GM12878 (cell line): ENCODE measurements around the gene DDX10. TPM values are rescaled to one million over a fixed set of nuclear protein-coding genes. Genes with fewer than 3 reads are reported as not detected.

Experiments used
- BMI1 ChIP-seq: fragments of 450-650 bp; IDR thresholded peaks from 2 replicates; pipeline ENCODE4 v1.6.1; 2016; ENCODE audit warnings: mild to moderate bottlenecking, moderate library complexity, borderline replicate concordance
- CTCF ChIP-seq, 3 experiments: IDR thresholded peaks in 2 of 3; conservative IDR thresholded peaks in 1 of 3; 2 replicates each; pipeline ENCODE4 v1.5.1; 2011; ENCODE audit warnings: low read depth in 3 of 3, low read length in 3 of 3, mild to moderate bottlenecking in 3 of 3, control low read depth in 2 of 3, moderate library complexity in 2 of 3, inconsistent platforms in 1 of 3, mixed read lengths in 1 of 3; ENCODE audit not compliant: control insufficient read depth in 2 of 3, insufficient read depth in 1 of 3; ENCODE audit errors: extremely low read depth in 1 of 3
- JUND ChIP-seq: IDR thresholded peaks from 2 replicates; pipeline ENCODE4 v1.6.1; 2012; ENCODE audit warnings: low read depth, mild to moderate bottlenecking, low read length, improper control_type of control experiment, moderate library complexity
- MTA2 ChIP-seq: fragments of 450-650 bp; IDR thresholded peaks from 2 replicates; pipeline ENCODE4 v1.6.1; 2016; ENCODE audit warnings: low read depth, mild to moderate bottlenecking, moderate library complexity
- MTA3 ChIP-seq: IDR thresholded peaks from 2 replicates; pipeline ENCODE4 v1.6.1; 2012; ENCODE audit warnings: low read length, inconsistent platforms, borderline replicate concordance
- POLR2AphosphoS2 ChIP-seq: IDR thresholded peaks from 2 replicates; pipeline ENCODE4 v1.6.1; 2011; ENCODE audit warnings: low read depth, mild to moderate bottlenecking, low read length, improper control_type of control experiment, moderate library complexity
- RAD51 ChIP-seq: fragments of 450-650 bp; IDR thresholded peaks from 2 replicates; pipeline ENCODE4 v1.6.1; 2016; ENCODE audit warnings: moderate library complexity, mild to moderate bottlenecking, inconsistent platforms
- REST ChIP-seq: IDR thresholded peaks from 2 replicates; pipeline ENCODE4 v1.6.1; 2012; ENCODE audit warnings: mild to moderate bottlenecking, low read depth, low read length
- RFX5 ChIP-seq: IDR thresholded peaks from 2 replicates; pipeline ENCODE4 v1.6.1; 2011; ENCODE audit warnings: low read depth, low read length, improper control_type of control experiment
- SIN3A ChIP-seq: IDR thresholded peaks from 2 replicates; pipeline ENCODE4 v1.6.1; 2012; ENCODE audit warnings: low read depth, low read length, improper control_type of control experiment
- SMARCA5 ChIP-seq: fragments of 450-650 bp; IDR thresholded peaks from 2 replicates; pipeline ENCODE4 v1.6.1; 2017; ENCODE audit warnings: mild to moderate bottlenecking
- SPI1 ChIP-seq: IDR thresholded peaks from 2 replicates; pipeline ENCODE4 v1.6.1; 2011; ENCODE audit warnings: low read depth, mild to moderate bottlenecking, low read length, moderate library complexity, borderline replicate concordance; ENCODE audit not compliant: insufficient read depth
- SUZ12 ChIP-seq: fragments of 200-600 bp; sonication (generic); IDR thresholded peaks from one replicate; pipeline ENCODE4 v1.6.1; 2018; ENCODE audit warnings: antibody characterized with exemption, mild to moderate bottlenecking; ENCODE audit not compliant: unreplicated experiment
- TCF12 ChIP-seq: IDR thresholded peaks from 2 replicates; pipeline ENCODE4 v1.6.1; 2011; ENCODE audit warnings: low read depth, mild to moderate bottlenecking, low read length
- TCF3 ChIP-seq: IDR thresholded peaks from 2 replicates; pipeline ENCODE4 v1.6.1; 2012; ENCODE audit warnings: low read depth, mild to moderate bottlenecking, low read length, borderline replicate concordance; ENCODE audit not compliant: insufficient read depth
- YBX1 ChIP-seq: fragments of 450-650 bp; IDR thresholded peaks from 2 replicates; pipeline ENCODE4 v1.6.1; 2016; ENCODE audit warnings: antibody characterized with exemption
- ZBED1 ChIP-seq: IDR thresholded peaks from 2 replicates; pipeline ENCODE4 v1.6.1; 2016; ENCODE audit warnings: borderline replicate concordance
- ZBTB33 ChIP-seq: fragments of 450-650 bp; IDR thresholded peaks from 2 replicates; pipeline ENCODE4 v1.6.1; 2017; ENCODE audit warnings: mild to moderate bottlenecking
- ZSCAN29 ChIP-seq: fragments of 450-650 bp; IDR thresholded peaks from 2 replicates; pipeline ENCODE4 v1.6.1; 2017; ENCODE audit warnings: mild to moderate bottlenecking, moderate library complexity
- polyA plus RNA-seq, 11 experiments: library from polyadenylated mRNA; depleted of rRNA in 4 of 11; unstranded in 6 of 11; stranded (reverse) in 5 of 11; fragments of >200 nt; fragmentation: Nextera tagmentation in 4 of 11; fragmentation: Illumina TruSeq in 1 of 11; extraction: Ambion mirVana in 4 of 11; extraction: Trizol in 1 of 11; gene quantifications; 1 replicate in 1 of 11; 2 replicates in 10 of 11; pipeline versions ENCODE4 v1.2.1 to v1.2.3, GENCODE V29; 2011 to 2016; ENCODE audit warnings: inconsistent platforms in 2 of 11, missing spikeins in 2 of 11, low read depth in 1 of 11
- total RNA-seq, 4 experiments: library from RNA; depleted of rRNA in 3 of 4; stranded (reverse); fragments of >200 nt in 3 of 4; fragmentation: Illumina TruSeq in 1 of 4; extraction: Trizol in 1 of 4; gene quantifications; 2 replicates each; pipeline versions ENCODE4 v1.2.1 to v1.2.3, GENCODE V29; 2013 to 2021

DDX10 gene
- total and polyA plus RNA-seq, 10 of the 15 experiments (the other 5 are each of a cell fraction or from before 2014, with no cell fraction given): 20.9 to 51.5 (median 31.9) TPM

GRCh38 chr11:108713076-108713790, 48.4 kb downstream of the DDX10 start (continued):
- TF ChIP-seq SIN3A (no peak), ZSCAN29 (no peak), REST (no peak), RFX5 (no peak), ZBED1 (peak; percentile 14; the same call in 1 of the 2 replicates), JUND (no peak), BMI1 (no peak), POLR2AphosphoS2 (no peak), SUZ12 (no peak), SMARCA5 (no peak), YBX1 (no peak), ZBTB33 (no peak), TCF3 (no peak), TCF12 (no peak), MTA3 (no peak), SPI1 (peak; percentile 8; the same call in 1 of the 2 replicates), RAD51 (no peak), MTA2 (peak; percentile 57; the same call in 1 of the 2 replicates), CTCF (IDR thresholded peaks at IDR 0.05 in 2 of 3, conservative IDR thresholded peaks at IDR 0.05 in 1 of 3; ENCODE audit: control insufficient read depth in 2 of 3, extremely low read depth in 1 of 3, insufficient read depth in 1 of 3, low read depth in 3 of 3, low read length in 3 of 3) (no peak)
